Osteocyte (in vitro differentiated cells): Measurements from ENCODE around the gene MANSC4. TPM values are rescaled to one million over a fixed set of nuclear protein-coding genes. Genes with fewer than 3 reads are reported as not detected.

ENCODE experiments used
- DNase-seq: peaks from one replicate; pipeline ENCODE4 v3.0.0; 2021; ENCODE audit warnings: mixed read lengths; ENCODE audit not compliant: unreplicated experiment; ENCODE audit errors: extremely low spot score
- H3K27ac Mint-ChIP-seq: one replicate; pipeline ENCODE4 v1.8.0; 2021; ENCODE audit warnings: mild to moderate bottlenecking, mixed read lengths; ENCODE audit not compliant: unreplicated experiment
- H3K27me3 Mint-ChIP-seq: one replicate; pipeline ENCODE4 v1.8.0; 2021; ENCODE audit warnings: mixed read lengths; ENCODE audit not compliant: unreplicated experiment
- H3K36me3 Mint-ChIP-seq: one replicate; pipeline ENCODE4 v1.8.0; 2021; ENCODE audit warnings: mixed read lengths; ENCODE audit not compliant: unreplicated experiment
- H3K4me1 Mint-ChIP-seq: one replicate; pipeline ENCODE4 v1.8.0; 2021; ENCODE audit warnings: mixed read lengths; ENCODE audit not compliant: unreplicated experiment
- H3K4me3 Mint-ChIP-seq: one replicate; pipeline ENCODE4 v1.8.0; 2021; ENCODE audit warnings: mild to moderate bottlenecking, moderate library complexity, mixed read lengths; ENCODE audit not compliant: unreplicated experiment
- H3K9me3 Mint-ChIP-seq: one replicate; pipeline ENCODE4 v1.8.0; 2021; ENCODE audit warnings: mixed read lengths; ENCODE audit not compliant: unreplicated experiment
- total RNA-seq: library from RNA; stranded (reverse); gene quantifications from 2 replicates; pipeline ENCODE4 v1.2.1, GENCODE V29; 2021
- TF ChIP-seq, protein P1 (sequence below): fragments of 200-600 bp; sonication (generic); IDR thresholded peaks from 2 replicates; pipeline ENCODE4 v1.5.0; 2021; ENCODE audit warnings: antibody characterized with exemption, mild to moderate bottlenecking, moderate library complexity

MANSC4 gene
- total RNA-seq, 1 donor from 2014 or later = not detected

- DNase-seq = no peak
- H3K27me3 Mint-ChIP-seq = peaks cover 4% of the 10 kb centered on the region
- TF ChIP-seq, protein P1, sequence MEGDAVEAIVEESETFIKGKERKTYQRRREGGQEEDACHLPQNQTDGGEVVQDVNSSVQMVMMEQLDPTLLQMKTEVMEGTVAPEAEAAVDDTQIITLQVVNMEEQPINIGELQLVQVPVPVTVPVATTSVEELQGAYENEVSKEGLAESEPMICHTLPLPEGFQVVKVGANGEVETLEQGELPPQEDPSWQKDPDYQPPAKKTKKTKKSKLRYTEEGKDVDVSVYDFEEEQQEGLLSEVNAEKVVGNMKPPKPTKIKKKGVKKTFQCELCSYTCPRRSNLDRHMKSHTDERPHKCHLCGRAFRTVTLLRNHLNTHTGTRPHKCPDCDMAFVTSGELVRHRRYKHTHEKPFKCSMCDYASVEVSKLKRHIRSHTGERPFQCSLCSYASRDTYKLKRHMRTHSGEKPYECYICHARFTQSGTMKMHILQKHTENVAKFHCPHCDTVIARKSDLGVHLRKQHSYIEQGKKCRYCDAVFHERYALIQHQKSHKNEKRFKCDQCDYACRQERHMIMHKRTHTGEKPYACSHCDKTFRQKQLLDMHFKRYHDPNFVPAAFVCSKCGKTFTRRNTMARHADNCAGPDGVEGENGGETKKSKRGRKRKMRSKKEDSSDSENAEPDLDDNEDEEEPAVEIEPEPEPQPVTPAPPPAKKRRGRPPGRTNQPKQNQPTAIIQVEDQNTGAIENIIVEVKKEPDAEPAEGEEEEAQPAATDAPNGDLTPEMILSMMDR = no peak
- H3K4me3 Mint-ChIP-seq = no peak overlapping the region
- no peak overlapping the region for H3K27ac Mint-ChIP-seq
- H3K9me3 Mint-ChIP-seq = no peaks in the 10 kb centered on the region
- peaks cover 7% of the 10 kb centered on the region for H3K4me1 Mint-ChIP-seq
- H3K36me3 Mint-ChIP-seq = no peaks in the 10 kb centered on the region
These were observed 27.1 kb upstream of the MANSC4 start for GRCh38 chr12:27807063-27807703.

DNA sequence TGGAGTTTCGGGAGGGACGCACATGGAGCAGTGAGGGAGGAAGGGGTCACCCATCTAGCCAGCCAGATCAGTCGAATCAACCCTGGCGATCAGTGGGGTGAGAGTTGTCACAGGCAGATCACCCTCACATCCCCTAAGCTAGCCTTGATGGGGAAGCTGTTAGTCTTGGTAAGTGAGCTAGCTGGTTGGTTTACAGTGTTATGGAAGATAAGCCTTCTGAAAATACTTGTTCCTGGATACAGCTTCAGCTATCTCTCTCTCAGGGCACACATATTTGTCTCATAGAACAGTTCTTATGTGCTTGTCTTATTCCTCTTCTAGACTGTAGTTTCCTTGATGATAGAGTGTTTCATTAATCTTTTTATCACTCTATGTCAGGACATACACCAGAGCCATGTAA is 26.2 kb upstream of the MANSC4 start:
- H3K27me3 Mint-ChIP-seq = peaks cover 3% of the 10 kb centered on the region
- no peak overlapping the region for H3K4me3 Mint-ChIP-seq
- H3K36me3 Mint-ChIP-seq = peaks cover 3% of the 10 kb centered on the region
- no peak overlapping the region for H3K27ac Mint-ChIP-seq
- no peak for DNase-seq
- TF ChIP-seq, protein P1 = no peak
- H3K4me1 Mint-ChIP-seq = peaks cover 6% of the 10 kb centered on the region
- no peaks in the 10 kb centered on the region for H3K9me3 Mint-ChIP-seq

DNA sequence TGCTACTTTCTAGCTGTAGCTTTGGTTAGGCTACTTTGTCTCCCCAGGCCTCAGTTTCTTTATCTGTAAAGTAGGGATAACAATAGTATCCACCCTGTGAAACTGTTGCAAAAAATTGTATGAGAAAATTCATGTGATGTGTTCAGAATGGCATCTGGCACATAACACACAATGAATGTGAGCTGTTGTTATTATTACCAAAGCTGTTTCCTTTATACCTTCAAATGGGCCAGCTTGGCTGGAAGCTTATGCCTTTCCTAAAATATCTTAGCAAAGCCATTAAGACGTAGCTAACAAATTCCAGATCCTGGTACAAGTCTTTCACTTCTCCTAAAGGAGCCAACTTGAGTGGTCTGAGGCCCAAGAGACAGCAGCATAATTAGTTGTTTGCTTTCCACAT is 25.2 kb upstream of the MANSC4 start:
- Mint-ChIP-seq H3K27me3 (no peaks in the 10 kb centered on the region), H3K27ac (no peak overlapping the region)

DNA sequence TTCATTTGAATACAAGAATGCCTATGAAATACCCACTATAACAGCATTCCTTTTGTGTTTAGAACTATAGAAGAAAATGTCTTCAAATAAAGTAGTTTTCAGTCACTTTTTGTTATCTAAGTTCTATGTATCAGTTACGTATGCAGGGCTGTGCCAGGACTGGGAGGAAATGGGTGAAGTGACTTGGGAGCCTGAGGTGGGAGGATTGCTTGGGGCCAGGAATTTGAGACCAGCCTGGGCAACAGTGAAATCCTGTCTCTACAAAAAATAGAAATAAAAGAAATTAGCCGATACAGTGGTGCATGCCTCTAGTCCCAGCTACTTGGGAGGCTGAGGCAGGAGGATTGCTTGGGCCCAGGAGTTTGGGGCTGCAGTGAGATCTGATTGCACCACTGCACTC is 22.9 kb upstream of the MANSC4 start:
- Mint-ChIP-seq H3K27ac (no peak overlapping the region), H3K9me3 (no peaks in the 10 kb centered on the region), H3K27me3 (no peaks in the 10 kb centered on the region), H3K4me3 (no peak overlapping the region), H3K4me1 (peaks cover 1% of the 10 kb centered on the region), H3K36me3 (peaks cover 8% of the 10 kb centered on the region)
- TF ChIP-seq, protein P1 = no peak
- no peak for DNase-seq

More for the DNA sequence above, 25.2 kb upstream of the MANSC4 start:
- no peaks in the 10 kb centered on the region for H3K9me3 Mint-ChIP-seq
- H3K4me3 Mint-ChIP-seq = no peak overlapping the region
- no peak for DNase-seq
- H3K4me1 Mint-ChIP-seq = peaks cover 1% of the 10 kb centered on the region
- peaks cover 3% of the 10 kb centered on the region for H3K36me3 Mint-ChIP-seq
- TF ChIP-seq, protein P1 = no peak

DNA sequence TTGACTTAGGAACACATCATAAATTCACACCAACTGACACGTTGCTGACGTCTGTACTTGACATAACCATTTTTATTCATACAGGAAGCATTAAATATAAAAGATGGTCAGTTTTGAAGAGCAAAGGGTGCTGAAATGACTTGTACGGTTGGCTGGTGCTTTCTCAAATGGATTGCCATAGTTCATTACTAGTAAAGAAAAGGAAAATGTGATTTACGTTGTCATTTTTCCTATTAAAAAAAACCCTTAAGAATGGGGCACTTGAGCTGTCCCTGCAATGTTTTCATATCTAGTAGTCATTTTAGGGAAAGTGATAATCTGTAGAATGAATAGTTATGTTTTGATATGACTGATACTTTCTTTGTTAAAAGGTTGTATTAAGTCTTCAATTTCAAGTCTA is 22.5 kb upstream of the MANSC4 start:
- peaks cover 1% of the 10 kb centered on the region for H3K4me1 Mint-ChIP-seq
- H3K36me3 Mint-ChIP-seq = peaks cover 11% of the 10 kb centered on the region
- no peak overlapping the region for H3K4me3 Mint-ChIP-seq
- TF ChIP-seq, protein P1 = no peak
- no peak overlapping the region for H3K27ac Mint-ChIP-seq
- H3K27me3 Mint-ChIP-seq = no peaks in the 10 kb centered on the region
- H3K9me3 Mint-ChIP-seq = no peaks in the 10 kb centered on the region
- DNase-seq = no peak
